Astrocyte (in vitro differentiated cells and primary cell): Measurements from ENCODE around the gene LINGO3.

ENCODE experiments used
- EZH2 ChIP-seq: IDR thresholded peaks from 2 replicates; pipeline ENCODE4 v1.6.1; 2012; ENCODE audit warnings: mild to moderate bottlenecking, low read length, inconsistent platforms; ENCODE audit not compliant: insufficient read depth
- TF ChIP-seq, protein P1 (sequence below): IDR thresholded peaks from 2 replicates; pipeline ENCODE4 v1.5.1; 2011; ENCODE audit warnings: low read depth, mild to moderate bottlenecking, inconsistent platforms, low read length, moderate library complexity; ENCODE audit not compliant: insufficient read depth

DNA sequence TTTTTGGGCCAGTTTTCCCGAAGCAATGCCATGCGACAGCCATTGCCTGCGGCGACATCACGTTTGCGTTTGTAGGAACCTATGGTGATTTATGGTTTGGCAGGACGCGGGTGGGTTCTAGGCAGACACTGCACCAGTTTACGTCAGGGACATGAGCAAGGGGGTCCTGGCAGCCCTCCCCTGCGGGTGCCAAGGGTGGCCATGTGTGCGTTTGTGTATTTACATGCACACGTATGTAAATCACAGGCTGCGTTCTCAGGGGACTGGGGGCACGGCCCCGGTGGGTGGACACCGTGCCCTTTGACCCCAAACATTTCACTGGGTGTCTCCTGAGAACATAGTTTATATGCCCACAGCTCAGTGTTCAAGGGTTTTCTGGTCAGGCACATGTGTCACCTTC is 42.7 kb upstream of the LINGO3 start:
- TF ChIP-seq, protein P1, sequence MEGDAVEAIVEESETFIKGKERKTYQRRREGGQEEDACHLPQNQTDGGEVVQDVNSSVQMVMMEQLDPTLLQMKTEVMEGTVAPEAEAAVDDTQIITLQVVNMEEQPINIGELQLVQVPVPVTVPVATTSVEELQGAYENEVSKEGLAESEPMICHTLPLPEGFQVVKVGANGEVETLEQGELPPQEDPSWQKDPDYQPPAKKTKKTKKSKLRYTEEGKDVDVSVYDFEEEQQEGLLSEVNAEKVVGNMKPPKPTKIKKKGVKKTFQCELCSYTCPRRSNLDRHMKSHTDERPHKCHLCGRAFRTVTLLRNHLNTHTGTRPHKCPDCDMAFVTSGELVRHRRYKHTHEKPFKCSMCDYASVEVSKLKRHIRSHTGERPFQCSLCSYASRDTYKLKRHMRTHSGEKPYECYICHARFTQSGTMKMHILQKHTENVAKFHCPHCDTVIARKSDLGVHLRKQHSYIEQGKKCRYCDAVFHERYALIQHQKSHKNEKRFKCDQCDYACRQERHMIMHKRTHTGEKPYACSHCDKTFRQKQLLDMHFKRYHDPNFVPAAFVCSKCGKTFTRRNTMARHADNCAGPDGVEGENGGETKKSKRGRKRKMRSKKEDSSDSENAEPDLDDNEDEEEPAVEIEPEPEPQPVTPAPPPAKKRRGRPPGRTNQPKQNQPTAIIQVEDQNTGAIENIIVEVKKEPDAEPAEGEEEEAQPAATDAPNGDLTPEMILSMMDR = no peak
- no peak for TF ChIP-seq EZH2
